Measurements from ENCODE around the gene SRGAP1. TPM values are rescaled to one million over a fixed set of nuclear protein-coding genes. Genes with fewer than 3 reads are reported as not detected.
A peak's percentile ranks its signal among the peaks of the same experiment; 100 is the strongest.

The SRGAP1 gene
- total RNA-seq, 1 donor from 2014 or later: 14.8 TPM

DNA sequence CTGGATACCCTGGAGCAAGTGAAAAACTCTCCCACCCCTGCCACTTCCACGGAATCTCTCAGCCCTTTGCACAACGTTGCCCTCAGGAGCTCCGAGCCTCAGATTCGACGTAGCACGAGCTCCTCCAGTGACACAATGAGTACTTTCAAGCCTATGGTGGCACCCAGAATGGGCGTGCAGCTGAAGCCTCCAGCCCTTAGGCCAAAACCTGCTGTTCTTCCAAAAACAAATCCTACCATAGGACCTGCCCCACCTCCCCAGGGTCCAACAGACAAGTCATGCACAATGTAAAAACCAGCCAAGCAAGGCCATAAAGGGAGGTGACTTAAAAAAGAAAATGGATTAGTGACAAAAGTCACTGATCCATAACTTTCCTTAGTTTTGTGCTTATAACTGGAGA lies 297.9 kb downstream of the SRGAP1 start:
- Mint-ChIP-seq H3K4me1 (peaks cover 4% of the 10 kb centered on the region), H3K27me3 (ENCODE audit: low read depth) (no peaks in the 10 kb centered on the region), H3K9me3 (peaks cover 4% of the 10 kb centered on the region), H3K36me3 (ENCODE audit: low read depth) (peaks cover 26% of the 10 kb centered on the region), H3K27ac (ENCODE audit: unreplicated experiment) (no peak overlapping the region), H3K4me3 (no peak overlapping the region)
- TF ChIP-seq, protein P1, sequence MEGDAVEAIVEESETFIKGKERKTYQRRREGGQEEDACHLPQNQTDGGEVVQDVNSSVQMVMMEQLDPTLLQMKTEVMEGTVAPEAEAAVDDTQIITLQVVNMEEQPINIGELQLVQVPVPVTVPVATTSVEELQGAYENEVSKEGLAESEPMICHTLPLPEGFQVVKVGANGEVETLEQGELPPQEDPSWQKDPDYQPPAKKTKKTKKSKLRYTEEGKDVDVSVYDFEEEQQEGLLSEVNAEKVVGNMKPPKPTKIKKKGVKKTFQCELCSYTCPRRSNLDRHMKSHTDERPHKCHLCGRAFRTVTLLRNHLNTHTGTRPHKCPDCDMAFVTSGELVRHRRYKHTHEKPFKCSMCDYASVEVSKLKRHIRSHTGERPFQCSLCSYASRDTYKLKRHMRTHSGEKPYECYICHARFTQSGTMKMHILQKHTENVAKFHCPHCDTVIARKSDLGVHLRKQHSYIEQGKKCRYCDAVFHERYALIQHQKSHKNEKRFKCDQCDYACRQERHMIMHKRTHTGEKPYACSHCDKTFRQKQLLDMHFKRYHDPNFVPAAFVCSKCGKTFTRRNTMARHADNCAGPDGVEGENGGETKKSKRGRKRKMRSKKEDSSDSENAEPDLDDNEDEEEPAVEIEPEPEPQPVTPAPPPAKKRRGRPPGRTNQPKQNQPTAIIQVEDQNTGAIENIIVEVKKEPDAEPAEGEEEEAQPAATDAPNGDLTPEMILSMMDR (conservative IDR thresholded peaks at IDR 0.05): no peak
- DNase-seq (ENCODE audit: low read depth, low spot score): no peak

DNA sequence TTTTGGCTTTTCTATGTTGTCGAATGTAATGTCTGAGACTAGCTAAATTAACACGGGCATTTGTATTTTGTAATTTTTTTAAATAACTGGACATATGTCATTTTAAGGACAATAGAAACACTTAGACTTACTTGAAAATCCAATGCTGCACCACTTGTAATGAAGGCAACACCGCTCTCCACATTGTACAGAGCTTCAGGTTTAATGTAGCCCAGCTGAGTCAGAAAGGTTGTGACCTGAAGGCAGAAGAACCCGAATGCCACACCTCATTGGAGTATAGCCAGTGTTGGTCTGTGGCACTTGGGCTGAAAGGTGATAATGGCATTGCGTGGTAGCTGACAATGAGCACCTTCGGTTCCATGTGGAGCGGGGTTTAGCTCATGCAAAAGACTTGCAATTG lies 298.3 kb downstream of the SRGAP1 start:
- Mint-ChIP-seq H3K9me3 (peaks cover 4% of the 10 kb centered on the region), H3K4me3 (no peak overlapping the region), H3K36me3 (ENCODE audit: low read depth) (peaks cover 25% of the 10 kb centered on the region), H3K27ac (ENCODE audit: unreplicated experiment) (no peak overlapping the region), H3K4me1 (peaks cover 6% of the 10 kb centered on the region), H3K27me3 (ENCODE audit: low read depth) (no peaks in the 10 kb centered on the region)
- TF ChIP-seq, protein P1 (conservative IDR thresholded peaks at IDR 0.05): no peak
- DNase-seq (ENCODE audit: low read depth, low spot score): no peak

- Mint-ChIP-seq H3K27ac (ENCODE audit: unreplicated experiment) (no peak overlapping the region), H3K4me3 (no peak overlapping the region), H3K4me1 (peaks cover 6% of the 10 kb centered on the region), H3K36me3 (ENCODE audit: low read depth) (peaks cover 22% of the 10 kb centered on the region), H3K27me3 (ENCODE audit: low read depth) (no peaks in the 10 kb centered on the region), H3K9me3 (no peaks in the 10 kb centered on the region)
- no peak for DNase-seq (ENCODE audit: low read depth, low spot score)
- TF ChIP-seq, protein P1 (conservative IDR thresholded peaks at IDR 0.05): no peak
These were observed 300.7 kb downstream of the SRGAP1 start for GRCh38 chr12:64145226-64145625.

GRCh38 chr12:64147011-64147631 lies 302.6 kb downstream of the SRGAP1 start:
- H3K27ac Mint-ChIP-seq (ENCODE audit: unreplicated experiment): peak overlapping the region; percentile 16
- H3K4me3 Mint-ChIP-seq: no peak overlapping the region
- H3K36me3 Mint-ChIP-seq (ENCODE audit: low read depth): peaks cover 22% of the 10 kb centered on the region
- H3K27me3 Mint-ChIP-seq (ENCODE audit: low read depth): no peaks in the 10 kb centered on the region
- no peak for DNase-seq (ENCODE audit: low read depth, low spot score)
- TF ChIP-seq, protein P1 (conservative IDR thresholded peaks at IDR 0.05): no peak
- no peaks in the 10 kb centered on the region for H3K9me3 Mint-ChIP-seq
- H3K4me1 Mint-ChIP-seq: peaks cover 6% of the 10 kb centered on the region

GRCh38 chr12:64147875-64148274 lies 303.4 kb downstream of the SRGAP1 start:
- peaks cover 6% of the 10 kb centered on the region for H3K4me1 Mint-ChIP-seq
- H3K36me3 Mint-ChIP-seq (ENCODE audit: low read depth): peaks cover 17% of the 10 kb centered on the region
- H3K27me3 Mint-ChIP-seq (ENCODE audit: low read depth): no peaks in the 10 kb centered on the region
- no peak overlapping the region for H3K4me3 Mint-ChIP-seq
- no peak for DNase-seq (ENCODE audit: low read depth, low spot score)
- H3K9me3 Mint-ChIP-seq: no peaks in the 10 kb centered on the region
- no peak overlapping the region for H3K27ac Mint-ChIP-seq (ENCODE audit: unreplicated experiment)
- TF ChIP-seq, protein P1 (conservative IDR thresholded peaks at IDR 0.05): no peak
